HepG2 (cell line): ENCODE results near the gene TRIM27. TPM values are rescaled to one million over a fixed set of nuclear protein-coding genes. Genes with fewer than 3 reads are reported as not detected.

Experiments used
- HDAC1 ChIP-seq: sonication (generic); formaldehyde crosslinking; IDR thresholded peaks from 2 replicates; pipeline ENCODE4 v1.5.1; 2020; ENCODE audit warnings: mild to moderate bottlenecking, missing genetic modification reagents
- HMG20B ChIP-seq: conservative IDR thresholded peaks from 2 replicates; pipeline ENCODE4 v1.6.1; 2016; ENCODE audit warnings: missing genetic modification reagents, missing compliant biosample characterization
- HOXA5 ChIP-seq: sonication (generic); formaldehyde crosslinking; IDR thresholded peaks from 2 replicates; pipeline ENCODE4 v1.4.0; 2020; ENCODE audit warnings: missing genetic modification reagents
- KDM3A ChIP-seq: IDR thresholded peaks from 2 replicates; pipeline ENCODE4 v1.6.1; 2018; ENCODE audit warnings: low read depth, missing compliant biosample characterization
- MTF1 ChIP-seq: sonication (generic); formaldehyde crosslinking; IDR thresholded peaks from 2 replicates; pipeline ENCODE4 v1.5.0; 2020; ENCODE audit warnings: missing genetic modification reagents
- MXD4 ChIP-seq: IDR thresholded peaks from 2 replicates; pipeline ENCODE4 v1.6.1; 2016; ENCODE audit warnings: mild to moderate bottlenecking, missing biosample characterization, missing genetic modification reagents
- RBM22 ChIP-seq: fragments of 200-400 bp; formaldehyde crosslinking; optimal IDR thresholded peaks from 2 replicates; pipeline ENCODE3; 2017; ENCODE audit warnings: mild to moderate bottlenecking, low read length, moderate library complexity
- SIX4 ChIP-seq: sonication (generic); formaldehyde crosslinking; IDR thresholded peaks from 2 replicates; pipeline ENCODE4 v1.4.0; 2020; ENCODE audit warnings: missing genetic modification reagents
- USF2 ChIP-seq, 2 experiments: sonication (generic) in 1 of 2; formaldehyde crosslinking in 1 of 2; IDR thresholded peaks; 2 replicates each; pipeline versions ENCODE4 v1.5.1 to v1.6.1; 2011 to 2020; ENCODE audit warnings: borderline replicate concordance in 1 of 2, low read depth in 1 of 2, low read length in 1 of 2, mild to moderate bottlenecking in 1 of 2, missing genetic modification reagents in 1 of 2, moderate library complexity in 1 of 2
- ZKSCAN1 ChIP-seq: fragments of 150-350 bp; IDR thresholded peaks from 2 replicates; pipeline ENCODE4 v1.6.1; 2014; ENCODE audit warnings: low read length
- ZNF430 ChIP-seq: sonication (generic); formaldehyde crosslinking; IDR thresholded peaks from 2 replicates; pipeline ENCODE4 v1.9.0; 2021; ENCODE audit warnings: mild to moderate bottlenecking, missing genetic modification reagents
- ZNF446 ChIP-seq: sonication (generic); formaldehyde crosslinking; IDR thresholded peaks from 2 replicates; pipeline ENCODE4 v1.5.0; 2020; ENCODE audit warnings: mild to moderate bottlenecking, missing genetic modification reagents
- ZNF558 ChIP-seq: sonication (generic); formaldehyde crosslinking; IDR thresholded peaks from 2 replicates; pipeline ENCODE4 v1.9.0; 2022; ENCODE audit warnings: mild to moderate bottlenecking, missing genetic modification reagents, borderline replicate concordance
- ZNF574 ChIP-seq: sonication (generic); formaldehyde crosslinking; IDR thresholded peaks from 2 replicates; pipeline ENCODE4 v1.4.0; 2020; ENCODE audit warnings: missing genetic modification reagents
- ZNF589 ChIP-seq: sonication (generic); formaldehyde crosslinking; conservative IDR thresholded peaks from 2 replicates; pipeline ENCODE4 v1.8.0; 2022; ENCODE audit warnings: mild to moderate bottlenecking, moderate library complexity, missing genetic modification reagents
- polyA plus RNA-seq, 8 experiments: library from polyadenylated mRNA; depleted of rRNA in 3 of 8; stranded (reverse) in 7 of 8; unstranded in 1 of 8; fragments of >200 nt; fragmentation: Illumina TruSeq in 4 of 8; extraction: Trizol in 4 of 8; gene quantifications; 2 replicates each; pipeline versions ENCODE4 v1.2.1 to v1.2.3, GENCODE V29; 2011 to 2016; ENCODE audit warnings: low read depth in 4 of 8, missing spikeins in 1 of 8, mixed read lengths in 1 of 8; ENCODE audit not compliant: insufficient read depth in 1 of 8
- total RNA-seq, 5 experiments: library from RNA; depleted of rRNA; stranded (reverse); fragments of >200 nt; fragmentation: Illumina TruSeq; extraction: Trizol; gene quantifications; 2 replicates each; pipeline ENCODE4 v1.2.3, GENCODE V29; 2016; ENCODE audit warnings: low read depth in 1 of 5
- TF ChIP-seq, protein P1 (sequence below): sonication (generic); formaldehyde crosslinking; IDR thresholded peaks from 2 replicates; pipeline ENCODE4 v1.4.0; 2020; ENCODE audit warnings: low read depth, missing genetic modification reagents
- TF ChIP-seq, protein P2 (sequence below): sonication (generic); formaldehyde crosslinking; IDR thresholded peaks from 2 replicates; pipeline ENCODE4 v1.5.1; 2020; ENCODE audit warnings: mild to moderate bottlenecking, moderate library complexity, missing genetic modification reagents

TRIM27 gene
- total and polyA plus RNA-seq, 2 of the 13 experiments (the other 11 are each of a cell fraction or from before 2014, with no cell fraction given), result 88.6 to 112 TPM

DNA sequence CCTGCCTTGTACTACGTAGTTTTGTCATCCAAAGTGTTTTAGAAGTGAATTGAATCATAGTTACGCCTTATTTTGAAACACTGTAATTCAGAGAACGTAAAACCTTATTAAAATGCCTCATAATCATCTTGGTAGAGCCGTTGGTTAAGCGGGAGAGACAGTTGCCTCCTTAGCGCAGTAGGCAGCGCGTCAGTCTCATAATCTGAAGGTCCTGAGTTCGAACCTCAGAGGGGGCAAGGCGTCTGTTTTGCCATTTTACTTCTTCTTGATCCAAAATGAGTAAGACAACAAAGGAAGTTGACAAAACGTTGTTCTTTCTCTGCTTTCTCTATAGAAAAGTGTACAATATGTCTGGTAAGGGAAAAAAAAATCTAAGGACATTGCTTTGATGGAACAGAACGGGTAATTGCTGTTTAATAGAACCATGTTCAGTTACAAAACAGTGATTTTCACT, 20.7 kb upstream of the TRIM27 start (continued):
- 0 out of 2 replicates have a peak, but pooled peaks have one; percentile 57 for TF ChIP-seq ZNF558 (CRISPR knock-in tag)
- peak; percentile 78 for TF ChIP-seq ZNF574 (CRISPR knock-in tag)
- TF ChIP-seq, protein P1, sequence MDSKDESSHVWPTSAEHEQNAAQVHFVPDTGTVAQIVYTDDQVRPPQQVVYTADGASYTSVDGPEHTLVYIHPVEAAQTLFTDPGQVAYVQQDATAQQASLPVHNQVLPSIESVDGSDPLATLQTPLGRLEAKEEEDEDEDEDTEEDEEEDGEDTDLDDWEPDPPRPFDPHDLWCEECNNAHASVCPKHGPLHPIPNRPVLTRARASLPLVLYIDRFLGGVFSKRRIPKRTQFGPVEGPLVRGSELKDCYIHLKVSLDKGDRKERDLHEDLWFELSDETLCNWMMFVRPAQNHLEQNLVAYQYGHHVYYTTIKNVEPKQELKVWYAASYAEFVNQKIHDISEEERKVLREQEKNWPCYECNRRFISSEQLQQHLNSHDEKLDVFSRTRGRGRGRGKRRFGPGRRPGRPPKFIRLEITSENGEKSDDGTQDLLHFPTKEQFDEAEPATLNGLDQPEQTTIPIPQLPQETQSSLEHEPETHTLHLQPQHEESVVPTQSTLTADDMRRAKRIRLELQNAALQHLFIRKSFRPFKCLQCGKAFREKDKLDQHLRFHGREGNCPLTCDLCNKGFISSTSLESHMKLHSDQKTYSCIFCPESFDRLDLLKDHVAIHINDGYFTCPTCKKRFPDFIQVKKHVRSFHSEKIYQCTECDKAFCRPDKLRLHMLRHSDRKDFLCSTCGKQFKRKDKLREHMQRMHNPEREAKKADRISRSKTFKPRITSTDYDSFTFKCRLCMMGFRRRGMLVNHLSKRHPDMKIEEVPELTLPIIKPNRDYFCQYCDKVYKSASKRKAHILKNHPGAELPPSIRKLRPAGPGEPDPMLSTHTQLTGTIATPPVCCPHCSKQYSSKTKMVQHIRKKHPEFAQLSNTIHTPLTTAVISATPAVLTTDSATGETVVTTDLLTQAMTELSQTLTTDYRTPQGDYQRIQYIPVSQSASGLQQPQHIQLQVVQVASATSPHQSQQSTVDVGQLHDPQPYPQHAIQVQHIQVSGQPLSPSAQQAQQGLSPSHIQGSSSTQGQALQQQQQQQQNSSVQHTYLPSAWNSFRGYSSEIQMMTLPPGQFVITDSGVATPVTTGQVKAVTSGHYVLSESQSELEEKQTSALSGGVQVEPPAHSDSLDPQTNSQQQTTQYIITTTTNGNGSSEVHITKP (CRISPR knock-in tag), result peak; percentile 63; the same call in 1 of the 2 replicates
- TF ChIP-seq ZNF446 (CRISPR knock-in tag), result no peak
- no peak for TF ChIP-seq MTF1
- TF ChIP-seq SIX4 (CRISPR knock-in tag), result 0 out of 2 replicates have a peak, but pooled peaks have one; percentile 44
- TF ChIP-seq, protein P2, sequence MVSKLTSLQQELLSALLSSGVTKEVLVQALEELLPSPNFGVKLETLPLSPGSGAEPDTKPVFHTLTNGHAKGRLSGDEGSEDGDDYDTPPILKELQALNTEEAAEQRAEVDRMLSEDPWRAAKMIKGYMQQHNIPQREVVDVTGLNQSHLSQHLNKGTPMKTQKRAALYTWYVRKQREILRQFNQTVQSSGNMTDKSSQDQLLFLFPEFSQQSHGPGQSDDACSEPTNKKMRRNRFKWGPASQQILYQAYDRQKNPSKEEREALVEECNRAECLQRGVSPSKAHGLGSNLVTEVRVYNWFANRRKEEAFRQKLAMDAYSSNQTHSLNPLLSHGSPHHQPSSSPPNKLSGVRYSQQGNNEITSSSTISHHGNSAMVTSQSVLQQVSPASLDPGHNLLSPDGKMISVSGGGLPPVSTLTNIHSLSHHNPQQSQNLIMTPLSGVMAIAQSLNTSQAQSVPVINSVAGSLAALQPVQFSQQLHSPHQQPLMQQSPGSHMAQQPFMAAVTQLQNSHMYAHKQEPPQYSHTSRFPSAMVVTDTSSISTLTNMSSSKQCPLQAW (CRISPR knock-in tag), result peak; percentile 33; the same call in 1 of the 2 replicates
- TF ChIP-seq ZNF430 (CRISPR knock-in tag), result no peak
- no peak for TF ChIP-seq USF2 (IDR thresholded peaks at IDR 0.05; ENCODE audit: low read depth, low read length)
- TF ChIP-seq USF2 (CRISPR knock-in tag; IDR thresholded peaks at IDR 0.05; ENCODE audit: borderline replicate concordance), result no peak
- TF ChIP-seq MXD4 (CRISPR knock-in tag), result peak; percentile 75
- no peak for TF ChIP-seq ZNF589 (CRISPR knock-in tag)
- no peak for TF ChIP-seq HOXA5
- TF ChIP-seq KDM3A (CRISPR knock-in tag), result peak; percentile 91
- no peak for TF ChIP-seq HDAC1 (CRISPR knock-in tag)
- peak; percentile 35; the same call in 1 of the 2 replicates for TF ChIP-seq ZKSCAN1
- TF ChIP-seq RBM22, result peak; percentile 97
- peak; percentile 75; the same call in 1 of the 2 replicates for TF ChIP-seq HMG20B (CRISPR knock-in tag)
